AG04449 (cell line): ENCODE results near the gene CCDC181.

Source experiments
- CTCF ChIA-PET: fragments of 350-600 bp; formaldehyde crosslinking; extraction: SDS; loops from one replicate; lab custom pipeline; 2021; ENCODE audit warnings: antibody characterized with exemption; lab: Yijun Ruan, JAX
- POLR2A ChIA-PET: fragments of 400-600, 350-600 bp; formaldehyde crosslinking; extraction: SDS; loops from one replicate; lab custom pipeline; 2020; ENCODE audit warnings: antibody characterized with exemption, inconsistent platforms; lab: Yijun Ruan, JAX
- DNase-seq: peaks from one replicate; pipeline ENCODE4 v3.0.0-alpha.2; 2010; ENCODE audit warnings: low read depth, low spot score
- H3K4me3 ChIP-seq: 2 replicates; pipeline ENCODE4 v1.5.1; 2011; ENCODE audit warnings: low read depth, mild to moderate bottlenecking, control low read depth, low read length
- TF ChIP-seq, protein P1 (sequence below): IDR thresholded peaks from one replicate; pipeline ENCODE4 v1.5.1; 2011; ENCODE audit warnings: mild to moderate bottlenecking, moderate library complexity, low read length, control low read depth, inconsistent platforms; ENCODE audit not compliant: insufficient read depth; ENCODE audit errors: missing control alignments

CCDC181 gene

DNA sequence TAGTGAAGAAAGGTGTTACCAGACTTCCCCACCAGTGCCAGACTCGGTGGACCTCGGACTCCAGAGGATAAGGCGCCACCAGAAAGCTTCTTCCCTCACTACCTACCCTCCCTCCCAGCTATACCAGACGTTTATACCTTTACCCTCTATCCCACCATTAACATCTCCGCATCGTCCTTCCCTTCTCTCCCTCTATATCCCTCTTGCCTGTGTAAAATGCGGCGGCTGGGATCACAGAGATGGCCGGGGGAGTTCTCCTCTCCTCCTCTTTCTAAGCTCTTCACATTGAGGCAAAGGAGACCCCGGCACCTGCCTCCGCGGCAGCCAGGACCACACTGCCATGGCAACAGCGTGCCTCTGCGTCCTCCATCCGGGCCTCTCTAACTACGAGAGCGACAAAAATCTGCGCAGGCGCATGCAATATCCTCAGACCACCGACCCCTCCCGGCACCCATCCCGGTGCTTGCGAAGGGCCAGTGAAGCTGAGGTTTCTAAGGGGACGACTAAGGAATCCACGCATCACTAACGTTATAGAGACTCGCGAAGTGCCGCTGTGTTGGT lies at the start of gene CCDC181:
TSS of gene CCDC181 (minus strand) at position 394 of the 561 bp plus-strand sequence. CDS start 2,547 bp downstream, outside the sequence.
- DNase-seq, result no peak
- POLR2A ChIA-PET, result no interaction called here
- H3K4me3 ChIP-seq, result peak within 1 kb of the TSS; percentile 53
- TF ChIP-seq, protein P1, sequence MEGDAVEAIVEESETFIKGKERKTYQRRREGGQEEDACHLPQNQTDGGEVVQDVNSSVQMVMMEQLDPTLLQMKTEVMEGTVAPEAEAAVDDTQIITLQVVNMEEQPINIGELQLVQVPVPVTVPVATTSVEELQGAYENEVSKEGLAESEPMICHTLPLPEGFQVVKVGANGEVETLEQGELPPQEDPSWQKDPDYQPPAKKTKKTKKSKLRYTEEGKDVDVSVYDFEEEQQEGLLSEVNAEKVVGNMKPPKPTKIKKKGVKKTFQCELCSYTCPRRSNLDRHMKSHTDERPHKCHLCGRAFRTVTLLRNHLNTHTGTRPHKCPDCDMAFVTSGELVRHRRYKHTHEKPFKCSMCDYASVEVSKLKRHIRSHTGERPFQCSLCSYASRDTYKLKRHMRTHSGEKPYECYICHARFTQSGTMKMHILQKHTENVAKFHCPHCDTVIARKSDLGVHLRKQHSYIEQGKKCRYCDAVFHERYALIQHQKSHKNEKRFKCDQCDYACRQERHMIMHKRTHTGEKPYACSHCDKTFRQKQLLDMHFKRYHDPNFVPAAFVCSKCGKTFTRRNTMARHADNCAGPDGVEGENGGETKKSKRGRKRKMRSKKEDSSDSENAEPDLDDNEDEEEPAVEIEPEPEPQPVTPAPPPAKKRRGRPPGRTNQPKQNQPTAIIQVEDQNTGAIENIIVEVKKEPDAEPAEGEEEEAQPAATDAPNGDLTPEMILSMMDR, result no peak
- CTCF ChIA-PET, result no interaction called here

- ChIA-PET POLR2A (interaction anchor here (0.6 kb wide), 1 partner anchor 33 kb away, joined by 3 read pairs; no protein-coding TSS in a partner anchor), CTCF (no interaction called here)
- TF ChIP-seq, protein P1, result no peak
- no peak overlapping the region for H3K4me3 ChIP-seq
- DNase-seq, result no peak
These were observed 48.6 kb upstream of the CCDC181 start for GRCh38 chr1:169475806-169476387.

DNA sequence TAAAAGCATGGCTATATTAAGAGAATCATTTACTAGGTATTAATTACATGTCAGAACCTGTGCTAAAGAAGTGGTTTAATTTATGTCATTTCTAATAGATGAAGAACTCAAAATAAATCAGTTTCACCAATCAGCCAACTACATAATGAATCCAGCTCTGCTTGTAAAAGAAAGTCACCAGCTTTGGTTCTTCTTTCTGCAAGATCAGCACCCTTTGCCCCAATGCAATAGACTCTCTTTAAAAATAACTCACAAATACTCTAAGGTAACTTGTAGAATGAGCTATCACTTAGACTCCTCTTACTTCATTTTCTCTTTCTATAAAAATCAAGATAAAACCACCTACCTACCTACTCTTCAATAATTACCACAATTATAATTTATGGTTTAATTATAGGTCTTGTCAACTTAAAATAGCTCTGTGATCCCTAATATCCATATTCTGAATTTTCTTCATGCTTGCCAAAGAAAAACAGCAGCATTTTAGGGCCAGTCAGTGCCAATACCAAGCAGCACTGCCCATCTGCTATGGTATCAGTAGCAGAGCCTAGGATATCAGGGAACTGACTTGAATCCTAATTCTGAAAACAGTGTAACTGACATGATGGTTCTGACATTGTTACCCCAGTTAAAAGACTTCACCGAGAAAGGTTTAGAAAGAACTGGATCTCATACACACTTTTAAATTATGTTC lies 47.2 kb upstream of the CCDC181 start:
- CTCF ChIA-PET, result interaction anchor here (0.8 to 1.3 kb wide), 2 partner anchors 9 to 12 kb away, joined by 3 read pairs; partner anchors contain the start of gene SLC19A2

DNA sequence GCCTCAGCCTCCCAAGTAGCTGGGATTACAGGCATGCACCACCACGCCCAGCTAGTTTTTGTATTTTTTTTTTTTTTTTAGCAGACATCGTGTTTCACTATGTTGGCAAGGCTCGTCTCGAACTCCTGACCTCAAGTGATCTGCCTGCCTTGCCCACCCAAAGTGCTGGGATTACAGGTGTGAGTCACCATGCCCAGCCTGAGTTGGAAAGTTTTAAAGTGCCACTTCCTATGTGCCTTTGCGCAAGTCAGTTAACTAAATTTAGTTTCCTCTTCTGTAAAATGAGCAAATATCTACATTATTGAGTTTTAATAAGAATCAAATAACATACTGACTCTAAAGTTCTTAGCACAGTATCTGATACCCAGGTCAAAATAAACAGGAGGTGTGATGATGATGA lies 46.1 kb upstream of the CCDC181 start:
- DNase-seq, result no peak
- POLR2A ChIA-PET, result no interaction called here
- CTCF ChIA-PET, result interaction anchor here (1.3 kb wide), 1 partner anchor 10 kb away, joined by 3 read pairs; no protein-coding TSS in a partner anchor
- TF ChIP-seq, protein P1, result no peak
- H3K4me3 ChIP-seq, result no peak overlapping the region

More for the DNA sequence above, 47.2 kb upstream of the CCDC181 start:
- H3K4me3 ChIP-seq, result no peak overlapping the region
- TF ChIP-seq, protein P1, result no peak
- no peak for DNase-seq
- POLR2A ChIA-PET, result no interaction called here

- DNase-seq, result no peak
- ChIA-PET CTCF (interaction anchor here (1.1 to 1.2 kb wide), 3 partner anchors 8 to 77 kb away, joined by 3 to 4 read pairs (median 3); partner anchors contain the start of gene SLC19A2), POLR2A (no interaction called here)
- no peak overlapping the region for H3K4me3 ChIP-seq
- TF ChIP-seq, protein P1, result no peak
These were observed 45.5 kb upstream of the CCDC181 start for GRCh38 chr1:169472738-169473137.

DNA sequence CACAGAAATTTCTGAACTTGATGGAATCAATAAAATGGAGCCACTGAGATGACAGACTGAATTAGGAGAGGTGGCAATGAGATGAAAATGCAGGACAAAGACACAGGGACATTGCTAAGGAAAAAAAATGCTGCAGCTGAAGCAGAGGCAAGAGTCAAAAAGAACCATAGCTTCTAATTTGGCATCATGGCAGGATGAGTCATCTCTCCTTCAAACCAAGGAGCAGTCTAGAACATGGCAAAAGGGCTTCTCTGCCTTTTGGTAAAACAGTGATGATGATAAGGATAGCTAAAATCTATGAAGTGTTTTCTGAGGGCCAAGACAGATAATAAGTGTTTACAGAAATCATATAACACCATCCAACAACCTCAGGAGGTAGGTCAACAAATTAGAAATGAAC lies 41.7 kb upstream of the CCDC181 start:
- ChIA-PET CTCF (interaction anchor here (1.0 to 1.7 kb wide), 2 partner anchors 11 to 77 kb away, joined by 5 to 7 read pairs; no protein-coding TSS in a partner anchor), POLR2A (no interaction called here)
- no peak for DNase-seq
- H3K4me3 ChIP-seq, result no peak overlapping the region
- TF ChIP-seq, protein P1, result no peak
